Fibroblast of skin of back (primary cell): Measurements from ENCODE around the gene PPIF.

Source experiments
- DNase-seq: peaks from one replicate; pipeline ENCODE4 v3.0.0-alpha.2; 2013

PPIF gene

GRCh38 chr10:79313911-79314439 is 33.3 kb upstream of the PPIF start:
- no peak for DNase-seq

GRCh38 chr10:79314761-79315601 is 32.3 kb upstream of the PPIF start:
- DNase-seq = no peak

- DNase-seq = no peak
Observed at GRCh38 chr10:79315602-79315920, 31.7 kb upstream of the PPIF start.

- peak; percentile 44 for DNase-seq
Observed at GRCh38 chr10:79316671-79317431, 30.4 kb upstream of the PPIF start.

DNA sequence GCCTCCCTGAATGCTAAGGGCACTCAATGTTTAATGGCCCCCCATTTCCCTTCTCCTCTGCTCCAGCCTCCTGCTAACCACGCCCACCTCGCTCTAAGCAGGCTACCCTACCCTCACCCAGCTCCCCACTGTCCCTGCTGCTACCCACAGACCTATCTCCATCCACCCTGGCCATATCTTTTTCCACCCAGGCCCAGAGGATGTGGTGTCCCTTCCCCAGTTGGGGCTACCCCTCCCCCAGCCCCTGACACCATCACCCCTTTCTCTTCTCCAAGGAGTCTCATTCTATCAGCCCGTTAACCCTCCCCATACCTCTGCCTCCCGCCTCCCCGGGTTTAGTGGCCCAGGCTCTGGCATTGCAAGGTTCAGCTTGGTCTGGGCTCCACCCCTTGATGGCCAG is 28.9 kb upstream of the PPIF start:
- DNase-seq = no peak

- no peak for DNase-seq
Observed at GRCh38 chr10:79319115-79319771, 28.0 kb upstream of the PPIF start.

- no peak for DNase-seq
Observed at GRCh38 chr10:79320316-79320715, 27.0 kb upstream of the PPIF start.

DNA sequence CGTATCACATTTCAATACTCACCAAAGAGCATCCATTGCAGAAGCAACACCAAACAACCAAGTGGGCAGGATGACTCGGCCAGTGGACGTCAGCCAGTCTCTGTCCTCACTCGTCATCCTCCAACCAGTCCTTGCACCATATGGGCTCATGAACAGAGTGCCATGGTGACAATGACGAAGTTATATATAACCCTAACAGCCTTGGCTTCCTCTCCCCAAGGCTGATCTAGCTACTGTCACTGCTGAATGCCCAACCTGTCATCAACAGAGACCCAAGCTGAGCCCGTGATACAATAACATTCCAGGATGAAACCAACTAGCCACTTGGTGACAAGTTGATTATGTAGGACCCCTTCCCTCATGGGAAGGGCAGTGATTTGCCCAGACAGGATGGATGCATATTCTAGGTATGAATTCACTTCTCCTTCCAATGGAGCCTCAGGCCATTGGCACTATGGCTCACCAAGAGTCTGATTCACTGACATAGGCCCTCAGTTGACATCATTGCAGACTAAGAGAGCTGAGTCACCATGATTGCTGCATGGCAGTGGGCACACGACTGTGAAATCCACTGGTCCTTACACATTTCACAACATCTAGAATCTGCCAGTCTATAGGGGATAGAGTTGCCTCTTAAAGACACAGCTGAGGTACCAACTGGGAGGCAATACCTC is 26.3 kb upstream of the PPIF start:
- DNase-seq = peak; percentile 98

GRCh38 chr10:79321494-79321882 is 25.8 kb upstream of the PPIF start:
- DNase-seq = no peak

- DNase-seq = no peak
Observed at GRCh38 chr10:79321951-79322350, 25.3 kb upstream of the PPIF start.

DNA sequence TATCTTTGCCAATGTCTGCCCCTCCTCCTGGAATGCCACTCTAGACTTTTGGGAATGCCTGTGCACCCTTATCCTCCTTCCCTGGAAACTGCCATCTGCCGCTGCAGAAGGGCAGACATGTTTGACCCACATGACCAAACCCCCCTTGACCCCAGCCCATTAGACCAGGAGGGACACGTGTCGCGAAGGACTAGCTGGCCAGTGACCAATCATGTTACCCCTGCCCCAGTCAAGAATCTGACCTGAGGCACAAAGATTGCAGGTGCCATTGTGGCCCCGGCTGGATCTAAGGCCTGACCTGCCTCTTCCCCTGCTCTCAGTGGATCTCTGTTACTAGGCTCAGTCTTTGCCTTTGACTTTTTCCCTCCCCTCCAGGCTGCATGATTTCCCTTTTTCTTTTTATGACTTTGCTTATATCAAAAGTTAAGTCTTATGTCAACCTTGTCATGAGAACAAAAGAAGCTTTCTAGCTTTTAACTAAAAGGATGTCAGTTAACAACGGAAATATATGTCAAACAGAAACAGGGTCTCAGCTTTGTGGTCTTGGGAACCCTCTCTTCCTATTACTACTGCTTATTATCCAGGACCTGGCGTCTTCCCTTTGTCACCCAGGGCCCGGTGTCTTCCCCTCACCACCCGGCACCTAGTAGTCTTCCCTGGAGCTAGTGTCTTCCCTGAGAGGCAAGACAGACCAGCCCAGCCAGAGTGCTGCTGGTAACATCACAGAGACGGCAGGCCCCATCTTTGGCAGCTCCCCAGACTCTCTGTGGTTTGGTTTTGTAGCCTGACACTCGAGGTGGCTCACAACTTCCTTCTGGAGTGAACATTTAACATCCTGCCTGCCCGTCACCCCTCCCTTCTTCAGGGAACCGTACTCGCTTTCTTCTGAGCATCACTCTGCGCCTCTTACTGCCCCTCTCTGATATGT is 24.4 kb upstream of the PPIF start:
- peak; percentile 96 for DNase-seq

GRCh38 chr10:79323602-79324001 is 23.7 kb upstream of the PPIF start:
- DNase-seq = no peak

GRCh38 chr10:79324032-79324695 is 23.1 kb upstream of the PPIF start:
- no peak for DNase-seq

DNA sequence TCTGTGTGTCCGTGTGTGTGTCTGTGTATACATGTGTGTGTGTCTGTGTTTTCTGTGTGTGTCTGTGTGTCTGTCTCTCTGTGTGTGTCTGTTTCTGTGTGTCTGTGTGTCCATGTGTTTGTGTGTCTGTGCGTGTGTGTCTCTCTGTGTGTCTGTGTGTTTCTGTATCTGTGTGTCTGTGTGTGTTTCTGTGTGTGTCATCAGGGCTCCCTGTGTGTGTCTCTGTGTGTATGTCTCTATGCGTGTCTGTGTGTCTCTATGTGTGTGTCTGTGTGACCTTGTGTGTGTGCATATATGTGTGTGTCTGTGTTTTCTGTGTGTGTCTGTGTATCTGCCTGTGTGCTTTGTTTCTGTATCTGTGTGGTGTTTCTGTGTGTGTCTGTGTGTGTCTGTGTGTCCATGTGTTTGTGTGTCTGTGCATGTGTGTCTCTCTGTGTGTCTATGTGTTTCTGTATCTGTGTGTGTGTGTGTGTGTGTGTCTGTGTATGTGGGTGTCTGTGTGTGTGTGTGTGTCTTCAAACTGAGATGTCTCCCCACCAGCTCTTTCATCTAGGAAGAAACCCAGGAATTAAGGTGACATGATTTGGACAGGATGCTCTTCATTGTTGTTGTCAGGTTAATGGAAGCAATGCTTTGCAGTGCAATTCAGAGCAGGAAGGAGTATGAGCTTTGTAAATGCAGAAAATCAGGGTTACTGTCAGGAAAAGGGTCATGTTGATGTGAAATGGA is 20.7 kb upstream of the PPIF start:
- DNase-seq = no peak

- DNase-seq = no peak
Observed at GRCh38 chr10:79327090-79327457, 20.2 kb upstream of the PPIF start.

GRCh38 chr10:79328147-79328701 is 19.0 kb upstream of the PPIF start:
- DNase-seq = no peak

- no peak for DNase-seq
Observed at GRCh38 chr10:79328737-79329504, 18.3 kb upstream of the PPIF start.

DNA sequence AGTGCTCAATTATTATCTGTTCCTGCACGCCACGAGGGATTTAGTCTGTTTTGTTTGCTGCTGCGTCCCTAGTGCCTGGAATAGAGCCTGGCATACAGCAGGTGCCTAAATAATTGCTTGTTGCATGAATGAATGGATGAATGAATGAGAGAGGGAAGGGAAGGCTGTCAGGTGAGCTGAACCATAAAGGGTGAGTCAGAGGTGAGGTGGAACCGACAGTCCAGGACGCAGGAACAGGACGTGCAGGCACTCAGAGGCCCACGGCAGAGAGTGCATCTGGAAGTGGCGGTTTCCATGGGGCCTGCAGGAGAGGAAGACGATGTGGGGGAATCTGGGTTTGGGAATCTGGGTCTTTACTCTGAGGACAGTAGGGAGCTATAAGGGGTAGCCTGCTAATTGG is 17.7 kb upstream of the PPIF start:
- no peak for DNase-seq

DNA sequence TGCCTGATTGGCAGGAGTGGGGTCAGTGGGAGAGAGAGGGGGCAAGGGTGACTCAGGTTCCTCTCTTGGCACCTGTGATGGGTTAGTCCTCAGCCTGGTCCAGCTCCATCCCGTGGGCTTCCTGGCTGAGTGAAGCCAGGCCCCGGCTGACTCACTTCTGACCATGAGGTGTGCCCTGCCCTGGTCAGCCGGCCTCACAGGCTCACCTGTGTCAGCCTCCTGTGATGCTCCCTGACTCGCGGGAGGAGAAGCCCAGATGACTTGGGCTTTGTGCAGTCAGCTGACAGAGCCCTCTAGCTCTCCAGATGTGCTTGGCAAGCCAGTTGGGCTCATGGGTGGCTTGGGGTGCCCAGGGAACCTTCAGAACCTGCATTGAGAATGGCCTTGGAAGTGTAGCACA is 16.0 kb upstream of the PPIF start:
- DNase-seq = no peak
